ENCODE data around the gene ATG101.
A peak's percentile ranks its signal among the peaks of the same experiment; 100 is the strongest.

Gene ATG101

DNA sequence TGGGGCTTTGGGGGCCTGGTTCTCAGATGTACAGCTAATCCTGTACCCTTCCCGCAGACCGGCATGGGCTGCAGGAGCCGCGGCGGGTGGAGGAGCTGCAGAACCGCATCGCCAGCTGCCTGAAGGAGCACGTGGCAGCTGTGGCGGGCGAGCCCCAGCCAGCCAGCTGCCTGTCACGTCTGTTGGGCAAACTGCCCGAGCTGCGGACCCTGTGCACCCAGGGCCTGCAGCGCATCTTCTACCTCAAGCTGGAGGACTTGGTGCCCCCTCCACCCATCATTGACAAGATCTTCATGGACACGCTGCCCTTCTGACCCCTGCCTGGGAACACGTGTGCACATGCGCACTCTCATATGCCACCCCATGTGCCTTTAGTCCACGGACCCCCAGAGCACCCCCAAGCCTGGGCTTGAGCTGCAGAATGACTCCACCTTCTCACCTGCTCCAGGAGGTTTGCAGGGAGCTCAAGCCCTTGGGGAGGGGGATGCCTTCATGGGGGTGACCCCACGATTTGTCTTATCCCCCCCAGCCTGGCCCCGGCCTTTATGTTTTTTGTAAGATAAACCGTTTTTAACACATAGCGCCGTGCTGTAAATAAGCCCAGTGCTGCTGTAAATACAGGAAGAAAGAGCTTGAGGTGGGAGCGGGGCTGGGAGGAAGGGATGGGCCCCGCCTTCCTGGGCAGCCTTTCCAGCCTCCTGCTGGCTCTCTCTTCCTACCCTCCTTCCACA is 11.0 kb upstream of the ATG101 start:
- no peak for DNase-seq

DNA sequence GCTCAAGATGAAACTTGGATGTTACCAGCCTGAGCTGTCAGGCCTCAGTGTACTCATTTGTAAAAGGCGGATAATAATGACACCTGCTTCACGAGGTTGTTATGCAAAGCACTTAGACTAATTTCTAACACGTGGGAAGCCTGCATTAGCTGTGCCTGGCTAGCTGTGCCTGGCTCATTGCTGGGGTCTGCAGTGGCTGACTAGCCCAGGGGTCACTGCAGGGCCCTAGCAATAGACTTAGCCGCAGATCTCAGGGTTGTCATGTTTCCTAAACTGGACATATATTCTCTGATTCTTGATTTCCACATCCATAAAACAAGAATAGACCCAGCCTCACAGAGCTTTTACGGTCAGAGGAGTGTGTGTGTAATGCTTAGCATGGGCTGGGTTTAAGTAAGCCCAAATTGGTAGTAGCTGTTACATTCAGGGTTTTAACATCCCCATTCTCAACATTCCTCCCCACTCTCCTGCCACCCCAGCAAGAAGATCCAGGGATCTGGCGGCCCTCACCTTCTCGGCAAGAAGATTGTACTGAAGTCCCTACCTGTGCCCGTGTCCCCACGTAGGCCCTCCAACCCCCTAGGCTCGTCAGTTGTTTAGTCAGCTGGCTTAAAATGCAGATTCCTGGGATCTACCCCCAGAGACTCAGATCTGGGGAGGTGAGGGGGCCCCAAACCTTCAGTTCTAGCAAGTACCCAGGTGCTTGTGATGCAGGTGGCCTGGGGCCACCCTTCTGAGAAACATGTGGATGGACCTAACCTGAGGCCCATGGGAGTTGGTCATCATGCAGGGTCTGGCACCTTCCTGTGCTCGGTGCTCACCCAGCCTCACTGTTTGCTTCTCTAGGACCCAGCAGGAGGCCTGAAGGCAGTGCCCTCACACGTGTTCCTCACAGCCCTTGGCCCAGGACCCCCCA is 9.9 kb upstream of the ATG101 start:
- peak in 1 of 4 experiments; percentile 21 for DNase-seq

DNA sequence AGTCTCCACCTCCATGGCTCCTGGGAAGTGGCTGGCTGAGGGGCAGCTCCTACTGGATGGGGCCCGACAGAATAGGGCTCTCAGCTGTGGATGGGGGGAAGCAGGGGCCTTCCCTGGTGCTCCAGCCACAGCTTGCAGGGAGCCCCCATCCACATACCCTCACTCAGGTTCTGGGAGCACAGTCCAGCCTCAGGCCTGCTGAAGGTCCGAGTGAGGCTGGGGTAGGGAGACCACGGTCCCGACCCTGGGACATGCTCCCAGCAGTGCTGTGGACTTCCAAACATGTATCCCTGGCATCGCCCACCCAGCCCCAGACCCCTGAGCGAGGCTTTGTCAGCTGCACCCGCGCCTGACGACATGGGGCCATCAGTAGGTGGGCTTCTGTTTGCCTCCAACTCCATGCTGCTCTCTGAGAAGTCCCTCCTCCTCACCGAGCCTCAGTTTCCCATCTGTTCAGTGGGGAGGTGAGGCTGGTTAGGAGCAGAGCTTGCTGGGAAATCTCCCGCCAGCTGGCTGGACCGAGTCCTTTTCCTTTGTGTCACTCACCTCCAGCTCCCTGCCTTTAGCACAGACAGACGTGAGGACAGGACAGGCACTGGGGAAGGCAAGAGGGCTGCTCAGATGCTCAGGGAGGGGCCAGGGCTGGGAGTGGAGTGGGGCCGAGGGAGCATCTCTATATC is 9.1 kb upstream of the ATG101 start:
- no peak for DNase-seq

GRCh38 chr12:52061470-52062166 is 8.2 kb upstream of the ATG101 start:
- no peak for DNase-seq

DNA sequence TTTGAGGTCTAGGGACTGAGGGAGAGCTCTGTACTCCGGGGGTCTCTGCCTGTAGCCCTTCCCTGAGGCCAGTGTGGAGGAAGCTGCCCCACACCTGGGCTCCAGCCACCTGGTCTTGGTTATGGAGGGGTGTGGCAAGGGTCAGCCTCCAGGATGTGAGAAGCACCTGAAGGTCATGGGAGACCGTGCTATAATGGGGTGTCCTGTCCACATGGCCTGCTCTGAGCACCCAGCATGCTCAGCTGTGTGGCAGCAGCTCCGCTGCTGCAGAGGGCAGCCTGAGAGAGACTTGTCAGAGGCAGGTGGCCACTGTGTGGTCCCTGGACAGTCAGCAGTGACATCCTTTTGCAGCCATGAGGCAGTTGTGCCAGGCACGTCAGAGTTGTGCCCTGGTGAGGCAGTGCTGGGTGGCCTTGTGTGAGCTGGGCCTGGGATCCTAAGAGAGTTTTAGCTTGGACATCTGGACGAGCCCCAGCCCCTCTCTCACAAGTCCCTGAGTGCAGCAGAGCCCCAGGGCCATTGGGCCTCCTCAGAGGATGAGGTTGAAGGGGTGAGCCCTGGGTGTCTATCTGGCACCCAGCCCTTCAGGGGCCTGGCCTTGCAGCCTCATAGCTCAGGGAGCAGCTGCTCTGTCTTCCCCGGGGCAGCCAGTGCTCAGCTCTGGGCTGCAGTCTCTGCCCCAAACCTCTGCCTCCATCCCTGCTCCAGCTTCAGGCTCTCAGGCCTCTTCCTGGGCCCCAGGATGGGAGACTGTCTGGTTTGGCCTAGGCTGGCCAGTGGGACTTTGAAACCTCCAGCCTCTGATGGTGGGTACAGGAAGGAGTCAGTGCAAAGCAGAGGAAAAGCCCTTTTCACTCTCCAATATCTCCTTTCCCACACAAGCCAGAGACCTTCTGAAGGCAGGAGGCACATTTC is 7.4 kb upstream of the ATG101 start:
- no peak for DNase-seq

DNA sequence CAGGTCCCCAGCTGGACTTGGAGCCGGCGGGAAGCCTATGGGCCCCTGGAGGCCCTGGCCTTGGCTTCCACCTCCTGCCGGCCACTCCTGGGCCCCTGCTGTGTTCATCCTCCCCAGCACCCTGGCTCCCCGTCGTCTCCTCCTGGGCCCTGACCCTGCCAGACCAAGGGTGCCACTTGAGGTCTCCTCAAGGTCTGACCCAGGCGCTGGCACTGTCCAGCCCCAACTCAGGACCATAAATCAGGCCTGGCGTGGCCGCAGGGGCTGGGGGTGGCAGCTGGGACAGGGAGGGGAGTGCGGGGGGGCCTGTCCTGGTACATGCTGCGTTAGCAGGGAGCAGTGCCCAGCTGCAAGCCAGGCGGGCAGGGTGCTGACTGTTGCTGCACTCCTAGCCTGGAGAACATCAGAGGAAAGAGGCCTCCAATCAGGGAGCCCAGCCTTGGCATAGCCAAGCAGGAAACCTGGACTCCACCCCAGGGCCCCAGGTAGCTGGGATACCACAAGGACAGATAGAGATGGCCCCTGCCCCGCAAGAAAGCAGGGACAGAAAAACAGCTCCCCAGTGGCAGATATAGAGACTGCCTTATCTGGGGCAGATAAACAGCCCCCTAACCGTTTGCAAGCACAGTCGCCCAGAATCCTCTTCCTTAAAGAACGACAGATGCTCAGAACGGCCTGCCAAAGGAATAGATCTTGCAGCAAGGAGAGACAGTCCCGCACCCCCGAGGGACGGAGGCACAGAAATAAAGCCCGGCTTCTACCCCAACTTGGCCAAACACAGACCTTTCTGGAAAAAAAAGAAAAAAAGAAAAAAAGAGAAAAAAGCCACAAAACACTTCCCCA is 6.5 kb upstream of the ATG101 start:
- no peak for DNase-seq

DNA sequence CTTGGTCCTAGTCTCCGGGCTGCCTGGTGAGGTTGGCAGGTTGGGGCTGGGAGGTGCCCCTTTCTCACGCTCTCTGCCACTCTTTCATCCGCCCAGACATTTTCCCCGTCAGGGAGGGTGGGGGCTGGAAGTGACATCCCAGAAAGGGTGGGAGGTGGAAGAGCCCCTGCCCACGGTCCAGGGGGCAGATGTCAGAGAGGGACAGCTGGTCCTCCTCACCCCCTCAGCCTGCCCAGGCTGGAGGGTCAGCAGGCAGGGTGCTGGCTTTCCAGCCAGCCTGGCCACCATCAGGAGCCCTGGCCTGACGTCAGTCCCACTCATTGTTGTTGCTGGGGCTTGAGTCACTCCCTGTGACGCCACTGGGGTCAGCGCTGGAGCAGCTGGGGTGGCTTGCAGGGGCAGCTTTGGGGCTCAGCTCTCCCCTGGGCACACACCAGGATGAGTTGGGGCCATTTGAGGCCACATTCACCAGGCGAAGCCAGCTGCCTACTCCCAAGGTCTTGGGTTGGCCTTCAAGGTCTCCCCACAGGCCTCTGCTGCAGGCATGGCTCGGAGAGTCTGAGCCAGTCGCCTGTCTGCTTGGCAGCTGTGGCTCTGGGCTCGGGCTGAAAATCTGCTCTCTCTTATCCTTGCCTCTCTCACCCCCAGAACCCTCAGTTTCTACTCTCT is 5.7 kb upstream of the ATG101 start:
- no peak for DNase-seq

GRCh38 chr12:52066346-52067080 is 3.3 kb upstream of the ATG101 start:
- no peak for DNase-seq

GRCh38 chr12:52067081-52067374 is 2.8 kb upstream of the ATG101 start:
- DNase-seq: no peak

GRCh38 chr12:52070185-52070925 is 577 bp downstream of the ATG101 start:
- DNase-seq: peak in 1 of 4 experiments; percentile 24

DNA sequence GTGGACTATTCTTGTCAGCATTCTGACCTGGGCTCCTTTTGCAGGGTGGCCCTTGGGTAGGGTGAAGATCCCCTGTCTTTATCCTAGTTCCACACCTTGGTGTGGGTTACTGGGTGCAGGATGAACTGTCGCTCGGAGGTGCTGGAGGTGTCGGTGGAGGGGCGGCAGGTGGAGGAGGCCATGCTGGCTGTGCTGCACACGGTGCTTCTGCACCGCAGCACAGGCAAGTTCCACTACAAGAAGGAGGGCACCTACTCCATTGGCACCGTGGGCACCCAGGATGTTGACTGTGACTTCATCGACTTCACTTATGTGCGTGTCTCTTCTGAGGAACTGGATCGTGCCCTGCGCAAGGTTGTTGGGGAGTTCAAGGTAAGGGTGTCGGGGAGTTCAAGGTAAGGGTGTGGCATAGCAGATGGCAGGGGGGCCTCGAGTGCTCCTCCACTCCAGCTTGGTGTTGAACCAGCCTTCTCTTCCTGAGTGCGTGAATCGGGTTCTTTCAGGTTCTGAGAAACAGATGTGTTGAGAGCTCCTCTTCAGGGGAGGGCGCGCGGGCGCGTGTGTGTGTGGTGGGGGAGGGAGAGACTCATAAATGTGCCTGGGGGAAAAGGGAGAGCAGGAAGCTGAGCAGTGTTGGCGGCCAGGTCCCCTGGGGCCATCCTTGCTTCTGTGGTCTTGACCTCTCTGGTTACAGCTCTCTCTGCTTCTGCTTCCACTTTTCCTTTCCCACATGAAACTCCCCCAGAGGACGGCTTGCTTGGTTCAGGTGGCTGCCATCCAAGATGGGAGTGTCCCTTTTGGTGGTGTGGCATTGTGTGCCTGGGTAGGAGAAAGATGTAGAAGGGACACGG is 4.0 kb downstream of the ATG101 start:
- DNase-seq: no peak

GRCh38 chr12:52074971-52075724 is 5.4 kb downstream of the ATG101 start:
- no peak for DNase-seq

- no peak for DNase-seq
These were observed 7.0 kb downstream of the ATG101 start for GRCh38 chr12:52076811-52077210.

GRCh38 chr12:52078276-52078675 is 8.5 kb downstream of the ATG101 start:
- no peak for DNase-seq

DNA sequence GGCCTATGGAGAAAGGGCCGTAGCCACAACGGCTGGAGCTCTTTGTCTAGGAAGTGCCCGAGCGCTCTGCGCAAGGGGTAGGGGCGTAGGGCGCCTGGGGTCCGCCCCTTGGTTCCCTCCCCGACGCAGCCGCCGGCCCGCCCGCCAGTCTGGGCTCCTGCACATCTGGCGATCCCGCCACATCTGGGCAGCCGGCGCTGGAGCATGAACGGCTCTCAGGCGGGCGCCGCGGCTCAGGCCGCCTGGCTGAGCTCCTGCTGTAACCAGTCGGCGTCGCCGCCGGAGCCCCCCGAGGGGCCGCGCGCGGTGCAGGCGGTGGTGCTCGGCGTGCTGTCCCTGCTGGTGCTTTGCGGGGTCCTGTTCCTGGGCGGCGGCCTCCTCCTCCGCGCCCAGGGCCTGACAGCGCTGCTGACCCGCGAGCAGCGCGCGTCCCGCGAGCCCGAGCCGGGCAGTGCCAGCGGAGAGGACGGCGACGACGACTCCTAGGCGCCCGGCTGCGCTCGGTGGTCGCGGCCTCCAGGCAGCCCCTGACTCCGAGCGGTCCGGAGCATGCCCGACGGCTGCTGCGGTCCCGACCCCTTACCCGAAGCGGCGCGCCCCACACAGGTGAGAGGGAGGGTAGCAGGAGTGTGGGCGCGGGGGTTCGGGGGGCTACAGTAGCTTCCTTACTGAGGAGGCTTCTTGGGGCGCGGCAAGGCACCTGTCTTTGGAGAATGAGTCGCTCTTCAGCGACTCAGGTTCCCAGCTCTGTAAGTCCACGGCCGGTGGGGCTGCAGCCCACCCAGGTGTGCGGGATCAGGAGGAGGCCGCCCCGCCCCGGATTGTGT is 10.0 kb downstream of the ATG101 start, which contains the start of gene SMIM41:
SMIM41 (plus strand) TSS at position 129 of the 827 bp plus-strand sequence; CDS start at position 205, 76 bp downstream.
- DNase-seq: no peak
